Ascending aorta (tissue), 2 donors: Measurements from ENCODE around the gene RAPGEF4. TPM values are rescaled to one million over a fixed set of nuclear protein-coding genes. Genes with fewer than 3 reads are reported as not detected.

Experiments used
- DNase-seq, 2 donors: peaks; one replicate each; pipeline ENCODE4 v3.0.0-alpha.2; 2019; ENCODE audit warnings: low spot score in 2 of 2
- H3K27ac ChIP-seq, 2 donors: fragments of 200-600 bp; sonication (generic); one replicate each; pipeline ENCODE4 v1.5.1; 2016 to 2017; ENCODE audit warnings: mild to moderate bottlenecking in 1 of 2
- H3K27me3 ChIP-seq: fragments of 200-600 bp; sonication (generic); one replicate; pipeline ENCODE4 v1.5.1; 2017
- H3K36me3 ChIP-seq, 2 donors: fragments of 200-600 bp; sonication (generic); one replicate each; pipeline ENCODE4 v1.5.1; 2016
- H3K4me1 ChIP-seq, 2 donors: fragments of 200-600 bp; sonication (generic); one replicate each; pipeline ENCODE4 v1.5.1; 2016 to 2017; ENCODE audit warnings: mild to moderate bottlenecking in 1 of 2
- H3K4me3 ChIP-seq, 2 donors: fragments of 200-600 bp; sonication (generic); one replicate each; pipeline ENCODE4 v1.5.1; 2016 to 2017; ENCODE audit warnings: mild to moderate bottlenecking in 1 of 2
- H3K9me3 ChIP-seq, 2 donors: fragments of 200-600 bp; sonication (generic); one replicate each; pipeline ENCODE4 v1.5.1; 2016
- intact Hi-C: fragments of 100-400 bp; cut with DNase I; formaldehyde crosslinking; loops from one replicate; pipeline ENCODE4 v1.15.1; 2023
- total RNA-seq: library from RNA; depleted of rRNA; stranded (reverse); fragments of >200 nt; gene quantifications from one replicate; pipeline ENCODE4 v1.1.0, GENCODE V29; 2016
- TF ChIP-seq, protein P1 (sequence below), 3 experiments: fragments of 200-600 bp in 2 of 3; fragments of 450-650 bp in 1 of 3; sonication (generic) in 2 of 3; IDR thresholded peaks; one replicate each; pipeline ENCODE4 v1.5.1; 2016 to 2019; ENCODE audit warnings: antibody characterized with exemption in 3 of 3, mild to moderate bottlenecking in 1 of 3, moderate library complexity in 1 of 3

Gene RAPGEF4
- total RNA-seq, 1 donor from 2014 or later, result 79.9 TPM

DNA sequence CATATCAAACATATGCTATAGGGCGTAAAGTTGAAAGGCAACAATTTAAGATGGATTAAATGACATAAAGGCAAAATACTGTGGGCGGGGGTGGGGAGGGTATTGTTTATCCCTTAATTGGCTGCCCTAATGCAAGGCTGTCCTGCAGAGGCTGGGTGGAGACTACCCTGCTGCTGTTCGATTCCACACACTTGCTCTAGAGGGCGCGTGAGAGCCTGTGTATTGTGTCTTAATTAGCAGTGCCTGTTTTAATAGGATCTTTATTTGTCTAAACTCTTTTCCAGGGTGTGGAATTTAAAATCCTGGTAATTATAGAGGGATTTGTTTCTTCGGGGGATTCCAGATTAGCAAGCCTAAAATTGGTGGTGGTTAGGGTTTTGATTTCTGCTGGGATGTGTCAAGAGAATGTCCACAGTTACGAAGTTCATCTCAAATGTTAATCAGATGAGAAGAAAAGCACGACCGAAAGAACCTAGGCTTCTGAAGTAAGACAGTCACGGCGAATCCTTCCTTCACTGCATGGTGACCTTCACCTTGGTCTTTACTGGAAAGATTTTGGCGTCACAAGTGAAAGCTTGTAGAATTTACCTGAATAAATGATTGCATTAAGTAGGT lies 236.5 kb downstream of the RAPGEF4 start:
- no peak overlapping the region for H3K27ac ChIP-seq
- H3K27me3 ChIP-seq, result no peaks in the 10 kb centered on the region
- no peaks in the 10 kb centered on the region for H3K36me3 ChIP-seq
- H3K9me3 ChIP-seq, result no peaks in the 10 kb centered on the region
- TF ChIP-seq, protein P1, sequence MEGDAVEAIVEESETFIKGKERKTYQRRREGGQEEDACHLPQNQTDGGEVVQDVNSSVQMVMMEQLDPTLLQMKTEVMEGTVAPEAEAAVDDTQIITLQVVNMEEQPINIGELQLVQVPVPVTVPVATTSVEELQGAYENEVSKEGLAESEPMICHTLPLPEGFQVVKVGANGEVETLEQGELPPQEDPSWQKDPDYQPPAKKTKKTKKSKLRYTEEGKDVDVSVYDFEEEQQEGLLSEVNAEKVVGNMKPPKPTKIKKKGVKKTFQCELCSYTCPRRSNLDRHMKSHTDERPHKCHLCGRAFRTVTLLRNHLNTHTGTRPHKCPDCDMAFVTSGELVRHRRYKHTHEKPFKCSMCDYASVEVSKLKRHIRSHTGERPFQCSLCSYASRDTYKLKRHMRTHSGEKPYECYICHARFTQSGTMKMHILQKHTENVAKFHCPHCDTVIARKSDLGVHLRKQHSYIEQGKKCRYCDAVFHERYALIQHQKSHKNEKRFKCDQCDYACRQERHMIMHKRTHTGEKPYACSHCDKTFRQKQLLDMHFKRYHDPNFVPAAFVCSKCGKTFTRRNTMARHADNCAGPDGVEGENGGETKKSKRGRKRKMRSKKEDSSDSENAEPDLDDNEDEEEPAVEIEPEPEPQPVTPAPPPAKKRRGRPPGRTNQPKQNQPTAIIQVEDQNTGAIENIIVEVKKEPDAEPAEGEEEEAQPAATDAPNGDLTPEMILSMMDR (IDR thresholded peaks at IDR 0.05), result peak in 2 of 3 experiments; percentile 36 to 60
- H3K4me1 ChIP-seq, result peaks cover 0 to 15% of the 10 kb centered on the region in 2 donors
- H3K4me3 ChIP-seq, result no peak overlapping the region
- intact Hi-C loops, result no loop called here
- DNase-seq, result no peak

DNA sequence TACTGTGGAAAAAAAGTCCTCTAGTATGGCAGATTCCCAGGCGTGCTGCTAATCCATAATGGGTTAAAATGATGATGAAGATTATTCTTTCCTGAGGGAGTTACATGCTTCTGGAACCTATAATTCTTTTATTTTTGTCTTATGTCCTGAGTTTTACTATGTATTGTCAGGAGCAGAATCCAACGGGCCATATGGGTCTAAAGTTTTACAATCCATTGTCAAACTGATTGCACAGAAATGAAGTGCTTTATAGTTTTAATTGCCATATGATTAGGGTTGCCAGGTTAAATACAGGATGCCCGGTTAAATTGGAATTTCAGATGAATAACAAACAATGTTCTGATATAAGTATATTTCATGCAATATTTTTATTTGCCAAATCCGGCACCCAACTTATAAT lies 239.1 kb downstream of the RAPGEF4 start:
- no peaks in the 10 kb centered on the region for H3K9me3 ChIP-seq
- intact Hi-C loops, result no loop called here

DNA sequence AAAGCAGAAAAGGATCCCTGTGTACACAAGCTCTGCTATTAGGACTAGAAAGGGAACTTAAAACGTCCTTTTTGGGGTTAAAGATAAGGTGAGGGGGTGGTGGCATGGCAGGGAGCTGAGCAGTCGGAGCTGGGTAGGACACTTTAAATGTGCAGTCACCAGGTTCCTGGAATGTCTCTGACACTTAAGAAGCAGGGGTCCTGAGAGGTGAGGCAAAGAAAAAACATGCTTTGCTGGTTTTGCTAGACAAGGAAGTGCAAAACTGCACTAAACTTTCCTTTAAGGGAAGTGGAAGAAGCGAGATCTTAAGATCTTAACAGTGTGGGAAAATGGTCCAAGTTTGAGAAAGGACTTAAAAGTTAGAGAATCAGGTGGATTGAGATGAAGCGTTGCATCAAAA lies 240.5 kb downstream of the RAPGEF4 start:
- TF ChIP-seq, protein P1 (IDR thresholded peaks at IDR 0.05), result no peak
- Histone ChIP-seq H3K4me1 (no peaks in the 10 kb centered on the region), H3K27me3 (no peaks in the 10 kb centered on the region), H3K4me3 (no peak overlapping the region), H3K36me3 (no peaks in the 10 kb centered on the region), H3K9me3 (no peaks in the 10 kb centered on the region), H3K27ac (no peak overlapping the region)
- intact Hi-C loops, result no loop called here
- no peak for DNase-seq

More for the DNA sequence above, 239.1 kb downstream of the RAPGEF4 start:
- H3K4me3 ChIP-seq, result no peak overlapping the region
- no peaks in the 10 kb centered on the region for H3K36me3 ChIP-seq
- no peaks in the 10 kb centered on the region for H3K4me1 ChIP-seq
- H3K27ac ChIP-seq, result no peak overlapping the region
- TF ChIP-seq, protein P1 (IDR thresholded peaks at IDR 0.05), result no peak
- H3K27me3 ChIP-seq, result no peaks in the 10 kb centered on the region
- no peak for DNase-seq

DNA sequence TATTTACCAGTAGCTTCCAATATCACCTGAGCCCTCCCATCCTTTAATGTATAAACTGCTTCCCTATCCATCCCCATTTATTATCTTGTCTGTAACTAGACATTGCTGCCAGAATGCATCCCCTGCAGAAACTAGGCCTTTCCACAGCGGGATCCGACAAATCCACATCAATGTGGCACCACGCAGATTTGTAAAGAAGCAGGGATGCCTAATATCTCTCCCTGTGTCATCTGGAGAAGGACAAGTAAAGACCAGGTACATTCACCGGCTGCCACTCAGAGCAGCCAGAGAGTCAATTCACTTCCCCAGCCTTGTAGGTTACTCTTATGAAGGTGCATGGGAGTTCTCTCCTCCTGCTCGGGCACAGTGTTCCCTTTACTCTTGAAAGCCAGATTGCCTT lies 241.2 kb downstream of the RAPGEF4 start:
- DNase-seq, result no peak
- Histone ChIP-seq H3K4me3 (no peak overlapping the region), H3K27me3 (no peaks in the 10 kb centered on the region), H3K4me1 (no peaks in the 10 kb centered on the region), H3K9me3 (no peaks in the 10 kb centered on the region), H3K36me3 (no peaks in the 10 kb centered on the region), H3K27ac (no peak overlapping the region)
- intact Hi-C loops, result no loop called here
- TF ChIP-seq, protein P1 (IDR thresholded peaks at IDR 0.05), result no peak

DNA sequence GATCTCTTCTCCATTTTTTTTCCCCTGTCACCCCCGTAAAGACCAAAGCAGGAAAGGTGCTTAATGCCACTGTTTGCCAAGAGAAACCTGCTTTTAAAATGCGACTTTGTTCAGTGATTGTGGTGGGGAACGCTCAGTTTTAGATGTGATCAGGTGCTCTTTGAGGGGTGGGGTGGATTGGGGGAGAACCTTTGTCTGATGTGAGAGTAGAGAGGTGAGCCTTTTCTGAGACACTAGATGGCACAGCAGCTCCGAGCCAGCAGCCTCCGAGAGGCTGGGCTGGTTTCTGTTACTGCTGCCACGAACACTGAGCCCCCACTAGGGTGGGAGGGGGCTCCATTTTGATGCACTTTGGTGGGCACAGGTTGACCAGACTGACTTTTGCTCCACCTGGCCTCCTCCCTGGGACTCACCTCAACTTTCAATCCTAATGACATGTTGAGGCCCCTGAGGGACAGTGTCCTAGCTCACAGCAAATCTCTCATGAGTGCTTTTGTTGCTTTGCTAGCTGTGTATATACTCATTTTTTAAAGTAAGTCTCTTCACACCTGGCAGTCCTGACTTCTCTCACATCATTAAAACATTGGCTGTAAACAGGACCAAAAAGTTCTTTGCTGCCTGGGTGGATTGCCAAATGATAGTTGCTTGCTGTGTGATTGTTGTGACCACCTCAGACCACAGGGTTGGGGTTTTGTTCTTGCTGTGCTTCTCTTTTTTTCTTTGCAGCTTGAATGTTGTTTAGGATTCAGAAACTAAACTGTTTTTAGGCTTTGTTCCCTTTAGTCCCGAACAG lies 241.8 kb downstream of the RAPGEF4 start:
- no peaks in the 10 kb centered on the region for H3K9me3 ChIP-seq
- H3K27ac ChIP-seq, result no peak overlapping the region
- no peak for DNase-seq
- H3K4me3 ChIP-seq, result no peak overlapping the region
- H3K27me3 ChIP-seq, result no peaks in the 10 kb centered on the region
- intact Hi-C loops, result no loop called here
- no peaks in the 10 kb centered on the region for H3K36me3 ChIP-seq
- TF ChIP-seq, protein P1 (IDR thresholded peaks at IDR 0.05), result no peak
- no peaks in the 10 kb centered on the region for H3K4me1 ChIP-seq
